GM23248 (cell line): ENCODE results near the gene ARID1B. TPM values are rescaled to one million over a fixed set of nuclear protein-coding genes. Genes with fewer than 3 reads are reported as not detected.

Source experiments
- DNase-seq: peaks from one replicate; pipeline ENCODE4 v3.0.0-alpha.2; 2015
- H2AFZ ChIP-seq: fragments of 200-600 bp; sonication (generic); 2 replicates; pipeline ENCODE4 v1.6.1; 2016; ENCODE audit warnings: antibody characterized with exemption
- H3F3A ChIP-seq: fragments of 200-600 bp; sonication (generic); 2 replicates; pipeline ENCODE4 v1.6.1; 2016; ENCODE audit warnings: mild to moderate bottlenecking, antibody characterized with exemption, mixed run types; ENCODE audit not compliant: insufficient read depth
- H3K27ac ChIP-seq: fragments of 200-600 bp; sonication (generic); 2 replicates; pipeline ENCODE4 v1.5.1; 2016; ENCODE audit warnings: mild to moderate bottlenecking
- H3K27me3 ChIP-seq: fragments of 200-600 bp; sonication (generic); replicated peaks from 2 replicates; pipeline ENCODE4 v1.6.1; 2016; ENCODE audit warnings: mild to moderate bottlenecking; ENCODE audit not compliant: insufficient read depth
- H3K36me3 ChIP-seq: fragments of 200-600 bp; sonication (generic); 2 replicates; pipeline ENCODE4 v1.6.1; 2016; ENCODE audit warnings: low read depth, mild to moderate bottlenecking
- H3K4me1 ChIP-seq: fragments of 200-600 bp; sonication (generic); 2 replicates; pipeline ENCODE4 v1.6.1; 2016; ENCODE audit warnings: mild to moderate bottlenecking; ENCODE audit not compliant: insufficient read depth
- H3K4me2 ChIP-seq: fragments of 200-600 bp; sonication (generic); one replicate; pipeline ENCODE4 v1.6.1; 2016; ENCODE audit warnings: mild to moderate bottlenecking; ENCODE audit not compliant: unreplicated experiment
- H3K4me3 ChIP-seq: fragments of 200-600 bp; sonication (generic); 2 replicates; pipeline ENCODE4 v1.5.1; 2016; ENCODE audit warnings: mild to moderate bottlenecking
- H3K79me2 ChIP-seq: fragments of 200-600 bp; sonication (generic); 2 replicates; pipeline ENCODE4 v1.6.1; 2016; ENCODE audit warnings: mild to moderate bottlenecking; ENCODE audit not compliant: insufficient read depth
- H3K9ac ChIP-seq: fragments of 200-600 bp; sonication (generic); 2 replicates; pipeline ENCODE4 v1.6.1; 2016; ENCODE audit warnings: mild to moderate bottlenecking
- H3K9me2 ChIP-seq: fragments of 200-600 bp; sonication (generic); 2 replicates; pipeline ENCODE4 v1.6.1; 2016; ENCODE audit warnings: mixed run types, mild to moderate bottlenecking, moderate library complexity; ENCODE audit not compliant: insufficient read depth
- H3K9me3 ChIP-seq: fragments of 200-600 bp; sonication (generic); one replicate; pipeline ENCODE4 v1.6.1; 2017; ENCODE audit warnings: low read depth
- H4K20me1 ChIP-seq: fragments of 200-600 bp; sonication (generic); 2 replicates; pipeline ENCODE4 v1.6.0; 2016; ENCODE audit not compliant: insufficient read depth
- EZH2 ChIP-seq: fragments of 200-600 bp; sonication (generic); IDR thresholded peaks from 2 replicates; pipeline ENCODE4 v1.6.1; 2018; ENCODE audit warnings: antibody characterized with exemption, mild to moderate bottlenecking; ENCODE audit not compliant: insufficient read depth, poor library complexity, severe bottlenecking
- EZH2phosphoT487 ChIP-seq: fragments of 200-600 bp; sonication (generic); IDR thresholded peaks from 2 replicates; pipeline ENCODE4 v1.6.1; 2018; ENCODE audit warnings: antibody characterized with exemption, moderate library complexity, mild to moderate bottlenecking, low read depth; ENCODE audit not compliant: insufficient read depth
- WGBS, 2 experiments: methylation state at CpG; one replicate each; pipeline ENCODE4 v1.1.6; 2015 to 2017; ENCODE audit warnings: low lambda C conversion rate in 2 of 2, low coverage in 1 of 2; ENCODE audit errors: missing lambda C conversion rate in 2 of 2; 5-methylcytosine and 5-hydroxymethylcytosine counted together
- in situ Hi-C: fragments of 300-500 bp; cut with MboI; formaldehyde crosslinking; loops from 2 replicates; pipeline ENCODE4 v1.15.0; 2020
- polyA plus RNA-seq: library from polyadenylated mRNA; unstranded; fragments of >200 nt; fragmentation: Nextera tagmentation; extraction: Ambion mirVana; gene quantifications from 2 replicates; pipeline ENCODE4 v1.2.1, GENCODE V29; 2016
- total RNA-seq: library from RNA; depleted of rRNA; stranded (reverse); fragments of >200 nt; shearing (Covaris generic); gene quantifications from 2 replicates; pipeline ENCODE4 v1.2.3, GENCODE V29; 2014

ARID1B gene
- total and polyA plus RNA-seq, 2 experiments from 2014 or later: 19.3 to 21.2 TPM

DNA sequence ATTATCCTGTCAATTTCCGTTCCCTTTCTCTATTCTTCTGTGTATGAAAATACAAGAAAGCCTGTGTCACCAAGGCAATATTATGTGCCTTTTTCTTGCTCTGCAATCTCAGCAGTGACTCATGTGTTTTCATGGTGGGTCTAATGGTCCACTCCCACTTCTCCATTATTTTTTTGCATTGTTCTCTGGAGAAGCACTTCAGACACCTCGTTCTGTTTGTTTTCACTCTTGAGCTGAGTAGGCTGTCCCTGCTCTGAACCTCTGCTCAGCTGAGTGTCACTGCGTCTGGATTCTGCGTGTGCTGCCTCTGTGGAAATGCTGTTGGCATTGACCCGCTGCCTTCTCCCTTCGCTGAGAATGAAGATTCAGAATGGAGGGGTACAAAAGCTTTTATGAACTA, 315.6 kb downstream of the ARID1B start:
- Histone ChIP-seq H4K20me1 (no peaks in the 10 kb centered on the region), H3K27me3 (no peaks in the 10 kb centered on the region), H3K79me2 (peaks cover 42% of the 10 kb centered on the region), H3F3A (peaks cover 7% of the 10 kb centered on the region; the same call in 1 of the 2 replicates), H3K9ac (no peak overlapping the region), H3K4me2 (no peak overlapping the region), H3K36me3 (no peaks in the 10 kb centered on the region), H3K9me3 (no peaks in the 10 kb centered on the region), H3K27ac (no peak overlapping the region), H3K4me1 (peaks cover 12% of the 10 kb centered on the region), H3K9me2 (no peaks in the 10 kb centered on the region), H3K4me3 (no peak overlapping the region), H2AFZ (no peak overlapping the region)
- in situ Hi-C loops: no loop called here
- peak; percentile 21 for DNase-seq
- TF ChIP-seq EZH2phosphoT487 (no peak), EZH2 (no peak)
- 75 to 80% methylated on average over 6 of the region's 6 CpGs for WGBS, 2 experiments

DNA sequence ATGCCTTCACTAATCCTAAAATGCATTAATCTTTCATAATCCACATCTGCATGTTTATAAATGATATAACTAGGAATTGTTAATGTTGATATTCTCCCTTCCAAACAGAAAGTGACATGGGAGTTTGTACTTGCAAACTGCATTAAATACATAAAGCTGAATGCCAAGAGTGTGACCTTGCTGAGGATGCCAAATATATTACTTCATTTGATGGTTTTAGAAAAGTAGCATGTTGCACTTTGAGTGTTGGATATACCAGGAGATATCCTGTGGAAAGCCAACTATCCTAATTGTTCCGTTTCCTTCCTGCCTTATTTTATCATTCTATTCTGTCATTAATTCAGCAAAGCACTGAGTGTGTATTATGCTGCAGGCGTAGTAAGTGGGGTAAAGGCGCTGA, 316.4 kb downstream of the ARID1B start:
- no peaks in the 10 kb centered on the region for H3K9me3 ChIP-seq
- H3K36me3 ChIP-seq: no peaks in the 10 kb centered on the region
- H4K20me1 ChIP-seq: no peaks in the 10 kb centered on the region
- no peak overlapping the region for H3K27ac ChIP-seq
- H3K9ac ChIP-seq: no peak overlapping the region
- TF ChIP-seq EZH2 (no peak), EZH2phosphoT487 (no peak)
- peaks cover 37% of the 10 kb centered on the region for H3K79me2 ChIP-seq
- H3K4me2 ChIP-seq: no peak overlapping the region
- DNase-seq: no peak
- no peak overlapping the region for H3K4me3 ChIP-seq
- H3K27me3 ChIP-seq: no peaks in the 10 kb centered on the region
- WGBS, 2 experiments: 85% methylated on average over 3 of the region's 3 CpGs
- no peaks in the 10 kb centered on the region for H3K9me2 ChIP-seq
- no peak overlapping the region for H2AFZ ChIP-seq
- H3K4me1 ChIP-seq: peaks cover 12% of the 10 kb centered on the region
- H3F3A ChIP-seq: peaks cover 7% of the 10 kb centered on the region; the same call in 1 of the 2 replicates
- in situ Hi-C loops: no loop called here

GRCh38 chr6:157094038-157094437, 316.9 kb downstream of the ARID1B start:
- Histone ChIP-seq H3K4me1 (peaks cover 12% of the 10 kb centered on the region), H2AFZ (no peak overlapping the region), H3K27ac (no peak overlapping the region), H3K79me2 (peaks cover 32% of the 10 kb centered on the region), H3K9me2 (no peaks in the 10 kb centered on the region), H3K4me3 (no peak overlapping the region), H3K36me3 (no peaks in the 10 kb centered on the region), H3K4me2 (no peak overlapping the region), H4K20me1 (no peaks in the 10 kb centered on the region), H3K9ac (no peak overlapping the region), H3F3A (peaks cover 7% of the 10 kb centered on the region; the same call in 1 of the 2 replicates), H3K9me3 (no peaks in the 10 kb centered on the region), H3K27me3 (no peaks in the 10 kb centered on the region)
- WGBS, 2 experiments: 93 to 94% methylated on average over 6 of the region's 6 CpGs
- TF ChIP-seq EZH2: no peak
- no peak for TF ChIP-seq EZH2phosphoT487
- no peak for DNase-seq
- in situ Hi-C loops: no loop called here

GRCh38 chr6:157095084-157095483, 317.9 kb downstream of the ARID1B start:
- Histone ChIP-seq H3K27me3 (no peaks in the 10 kb centered on the region), H3K79me2 (peaks cover 32% of the 10 kb centered on the region), H3K4me1 (peaks cover 4% of the 10 kb centered on the region; the same call in 1 of the 2 replicates), H3K36me3 (no peaks in the 10 kb centered on the region), H3F3A (no peaks in the 10 kb centered on the region; the same call in 1 of the 2 replicates), H3K9ac (no peak overlapping the region), H3K27ac (no peak overlapping the region), H2AFZ (no peak overlapping the region), H3K9me3 (no peaks in the 10 kb centered on the region), H3K4me3 (no peak overlapping the region), H3K9me2 (no peaks in the 10 kb centered on the region), H4K20me1 (no peaks in the 10 kb centered on the region), H3K4me2 (no peak overlapping the region)
- DNase-seq: no peak
- 62 to 73% methylated on average over 6 of the region's 6 CpGs for WGBS, 2 experiments
- TF ChIP-seq EZH2 (no peak), EZH2phosphoT487 (no peak)
- in situ Hi-C loops: no loop called here

DNA sequence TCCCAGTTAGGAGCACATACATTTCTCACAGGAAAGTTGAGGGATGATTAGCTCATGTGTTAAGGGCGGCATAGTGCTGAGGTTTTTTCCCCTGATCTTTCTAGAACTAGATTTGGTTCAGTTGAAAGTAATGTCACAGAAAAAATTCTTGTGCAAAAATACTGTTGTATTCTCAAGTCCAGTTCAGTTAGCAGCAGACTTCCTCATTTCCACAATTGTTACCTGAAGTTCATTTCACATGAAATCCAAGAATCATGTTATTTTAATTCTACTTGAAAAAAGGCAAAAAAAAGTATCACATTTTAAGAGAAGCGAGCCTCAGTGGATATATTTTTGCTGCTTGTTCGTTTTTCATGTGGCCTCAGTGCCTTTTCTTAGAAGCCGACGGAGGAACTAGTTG, 318.4 kb downstream of the ARID1B start:
- in situ Hi-C loops: no loop called here
- no peaks in the 10 kb centered on the region for H3K9me2 ChIP-seq
- DNase-seq: no peak
- no peaks in the 10 kb centered on the region for H3K4me1 ChIP-seq
- no peaks in the 10 kb centered on the region for H4K20me1 ChIP-seq
- no peaks in the 10 kb centered on the region for H3K36me3 ChIP-seq
- no peak for TF ChIP-seq EZH2phosphoT487
- no peak for TF ChIP-seq EZH2
- H3K79me2 ChIP-seq: peaks cover 30% of the 10 kb centered on the region
- no peaks in the 10 kb centered on the region for H3F3A ChIP-seq
- H3K27me3 ChIP-seq: no peaks in the 10 kb centered on the region
- 97 to 98% methylated on average over 5 of the region's 5 CpGs for WGBS, 2 experiments
- no peak overlapping the region for H3K4me2 ChIP-seq
- no peak overlapping the region for H3K4me3 ChIP-seq
- H2AFZ ChIP-seq: no peak overlapping the region
- no peak overlapping the region for H3K9ac ChIP-seq
- no peak overlapping the region for H3K27ac ChIP-seq
- H3K9me3 ChIP-seq: no peaks in the 10 kb centered on the region
